GM12872 (cell line): ENCODE data around the gene EFNA5.

Experiments
- TF ChIP-seq, protein P1 (sequence below): IDR thresholded peaks from 3 replicates; pipeline ENCODE4 v1.5.1; 2011; ENCODE audit warnings: low read depth, mild to moderate bottlenecking, low read length, moderate library complexity; ENCODE audit not compliant: insufficient read depth

EFNA5 gene

GRCh38 chr5:107450531-107450930 lies 220.2 kb downstream of the EFNA5 start:
- TF ChIP-seq, protein P1, sequence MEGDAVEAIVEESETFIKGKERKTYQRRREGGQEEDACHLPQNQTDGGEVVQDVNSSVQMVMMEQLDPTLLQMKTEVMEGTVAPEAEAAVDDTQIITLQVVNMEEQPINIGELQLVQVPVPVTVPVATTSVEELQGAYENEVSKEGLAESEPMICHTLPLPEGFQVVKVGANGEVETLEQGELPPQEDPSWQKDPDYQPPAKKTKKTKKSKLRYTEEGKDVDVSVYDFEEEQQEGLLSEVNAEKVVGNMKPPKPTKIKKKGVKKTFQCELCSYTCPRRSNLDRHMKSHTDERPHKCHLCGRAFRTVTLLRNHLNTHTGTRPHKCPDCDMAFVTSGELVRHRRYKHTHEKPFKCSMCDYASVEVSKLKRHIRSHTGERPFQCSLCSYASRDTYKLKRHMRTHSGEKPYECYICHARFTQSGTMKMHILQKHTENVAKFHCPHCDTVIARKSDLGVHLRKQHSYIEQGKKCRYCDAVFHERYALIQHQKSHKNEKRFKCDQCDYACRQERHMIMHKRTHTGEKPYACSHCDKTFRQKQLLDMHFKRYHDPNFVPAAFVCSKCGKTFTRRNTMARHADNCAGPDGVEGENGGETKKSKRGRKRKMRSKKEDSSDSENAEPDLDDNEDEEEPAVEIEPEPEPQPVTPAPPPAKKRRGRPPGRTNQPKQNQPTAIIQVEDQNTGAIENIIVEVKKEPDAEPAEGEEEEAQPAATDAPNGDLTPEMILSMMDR = no peak

- TF ChIP-seq, protein P1 = no peak
These were observed 221.4 kb downstream of the EFNA5 start for GRCh38 chr5:107449369-107449768.

DNA sequence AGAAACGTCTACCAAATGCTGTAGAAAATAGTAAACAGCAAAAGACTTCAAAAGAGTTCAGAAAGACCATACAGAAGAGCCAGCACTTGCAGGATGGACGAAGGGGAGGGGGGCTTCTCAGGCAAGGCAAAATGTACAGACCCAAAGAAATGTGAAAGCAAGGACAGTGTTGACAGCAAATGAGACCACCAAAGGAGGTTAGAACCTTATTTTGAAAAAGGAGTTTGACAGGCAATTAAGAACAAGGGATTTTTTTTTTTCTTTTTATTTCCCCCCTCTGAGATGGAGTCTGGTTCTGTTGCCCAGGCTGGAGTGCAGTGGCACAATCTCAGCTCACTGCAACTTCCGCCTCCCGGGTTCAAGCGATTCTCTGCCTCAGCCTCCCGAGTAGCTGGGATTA lies 223.2 kb downstream of the EFNA5 start:
- TF ChIP-seq, protein P1 = no peak

- TF ChIP-seq, protein P1 = no peak
These were observed 223.8 kb downstream of the EFNA5 start for GRCh38 chr5:107446972-107447371.

DNA sequence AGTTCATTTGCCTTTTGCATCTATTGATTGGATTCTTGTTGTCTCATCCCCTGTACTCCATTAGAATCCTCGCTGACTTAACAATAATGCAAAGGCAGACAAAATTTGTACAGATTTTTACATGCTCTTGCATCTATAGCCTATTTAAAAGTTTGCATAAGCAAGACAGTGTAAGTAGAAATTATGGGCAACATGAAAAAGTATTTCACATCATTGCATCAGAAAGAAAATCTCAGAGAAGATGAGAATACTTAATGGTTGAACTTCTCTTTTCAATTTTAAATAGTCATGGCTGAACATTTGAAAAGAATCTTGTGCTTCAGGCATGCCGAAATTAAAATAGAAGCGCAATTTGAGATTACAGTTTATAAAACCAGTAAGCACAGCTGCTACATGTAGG lies 226.4 kb downstream of the EFNA5 start:
- TF ChIP-seq, protein P1 = no peak

DNA sequence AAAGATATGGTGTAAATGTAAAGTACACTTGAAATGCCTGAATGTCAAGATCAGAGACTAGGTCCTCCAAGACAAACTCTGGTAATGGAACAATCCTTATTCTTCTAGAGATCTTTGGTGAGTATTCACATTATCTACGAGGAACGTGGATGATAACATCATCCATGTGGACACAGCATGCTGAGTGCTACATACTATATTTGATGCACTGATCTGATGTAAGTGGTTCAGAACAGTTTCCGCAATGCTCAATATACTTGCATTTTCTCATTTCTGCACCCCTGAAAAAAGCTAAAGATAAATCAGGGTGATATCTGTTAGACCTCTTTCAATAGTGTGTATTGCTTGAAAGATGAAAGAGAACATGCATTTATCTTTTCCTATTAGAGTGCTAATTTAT lies 226.8 kb downstream of the EFNA5 start:
- TF ChIP-seq, protein P1 = no peak

GRCh38 chr5:107442452-107442851 lies 228.3 kb downstream of the EFNA5 start:
- TF ChIP-seq, protein P1 = no peak

GRCh38 chr5:107439832-107440231 lies 230.9 kb downstream of the EFNA5 start:
- TF ChIP-seq, protein P1 = no peak
